Right atrium auricular region (tissue), 2 donors: ENCODE results near the gene SYF2. TPM values are rescaled to one million over a fixed set of nuclear protein-coding genes. Genes with fewer than 3 reads are reported as not detected.
A peak's percentile ranks its signal among the peaks of the same experiment; 100 is the strongest.

Experiments
- DNase-seq: peaks from one replicate; pipeline ENCODE4 v3.0.0-alpha.2; 2019; ENCODE audit warnings: low spot score
- H3K27ac ChIP-seq, 2 donors: fragments of 200-600 bp; sonication (generic); 1 replicate in 1 of 2; 2 replicates in 1 of 2; pipeline ENCODE4 v1.5.1; 2016 to 2019
- H3K27me3 ChIP-seq, 2 donors: fragments of 200-600 bp; sonication (generic); one replicate each; pipeline versions ENCODE4 v1.5.1 to v1.6.0; 2017 to 2019
- H3K36me3 ChIP-seq: fragments of 200-600 bp; sonication (generic); one replicate; pipeline ENCODE4 v1.5.1; 2016
- H3K4me1 ChIP-seq, 2 donors: fragments of 200-600 bp; sonication (generic); one replicate each; pipeline versions ENCODE4 v1.5.1 to v1.6.0; 2017 to 2019
- H3K4me3 ChIP-seq, 2 donors: fragments of 200-600 bp; sonication (generic); 1 replicate in 1 of 2; 2 replicates in 1 of 2; pipeline ENCODE4 v1.5.1; 2017 to 2019; ENCODE audit warnings: mild to moderate bottlenecking in 1 of 2, moderate library complexity in 1 of 2
- H3K9me3 ChIP-seq, 2 donors: fragments of 200-600 bp; sonication (generic); one replicate each; pipeline ENCODE4 v1.5.1; 2019
- total RNA-seq, 2 donors: library from RNA; depleted of rRNA; stranded (reverse); fragments of >200 nt; gene quantifications; one replicate each; pipeline ENCODE4 v1.1.0, GENCODE V29; 2016
- TF ChIP-seq, protein P1 (sequence below), 2 donors: fragments of 200-600 bp; sonication (generic); IDR thresholded peaks; one replicate each; pipeline ENCODE4 v1.5.1; 2019; ENCODE audit warnings: antibody characterized with exemption in 2 of 2

The SYF2 gene
- total RNA-seq, 2 donors from 2014 or later: 34.3 to 37.2 TPM

DNA sequence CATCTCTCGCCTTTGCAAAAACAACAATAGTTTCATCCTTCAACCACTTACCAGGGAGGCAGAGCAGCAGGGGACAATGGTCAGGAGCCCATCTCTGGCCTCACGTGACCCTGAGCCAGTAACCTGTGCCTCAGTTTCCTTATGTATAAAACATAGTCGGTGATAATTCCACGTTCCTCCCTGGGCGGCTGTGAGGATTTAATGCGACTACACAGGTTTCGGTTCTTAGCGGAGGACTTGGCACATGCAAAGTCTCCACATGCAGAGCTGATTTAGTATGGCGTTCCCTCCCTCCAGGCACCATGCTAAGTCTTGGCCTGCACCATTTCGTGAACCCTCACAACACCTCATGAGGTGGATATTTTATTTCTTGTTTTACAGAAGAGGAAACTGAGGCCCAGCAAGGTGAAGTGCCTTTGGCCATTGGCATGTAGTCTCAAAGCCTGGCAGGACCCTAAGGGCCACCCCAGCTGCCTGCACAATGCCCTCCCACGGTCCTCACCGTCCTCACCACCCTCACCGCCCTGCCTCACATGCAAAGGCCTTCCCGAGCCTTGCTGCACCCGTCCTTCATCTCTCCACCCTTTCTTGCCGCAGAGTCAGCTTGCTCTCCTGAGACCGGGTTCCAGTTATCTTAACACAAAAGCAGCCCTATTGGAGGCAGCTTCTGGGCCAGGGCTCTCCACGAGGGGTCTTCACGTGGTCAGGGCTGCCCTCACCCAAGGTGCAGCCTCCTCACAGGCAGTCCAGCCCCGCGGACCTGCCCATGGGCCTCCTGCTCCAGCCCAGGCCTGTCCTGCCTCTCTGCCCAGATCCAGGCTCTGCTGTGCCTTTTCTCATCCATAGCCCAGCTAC, 48.9 kb downstream of the SYF2 start:
- Histone ChIP-seq H3K9me3 (no peaks in the 10 kb centered on the region), H3K27me3 (no peaks in the 10 kb centered on the region), H3K4me3 (no peak overlapping the region), H3K27ac (no peak overlapping the region), H3K4me1 (no peaks in the 10 kb centered on the region), H3K36me3 (no peaks in the 10 kb centered on the region)
- TF ChIP-seq, protein P1, sequence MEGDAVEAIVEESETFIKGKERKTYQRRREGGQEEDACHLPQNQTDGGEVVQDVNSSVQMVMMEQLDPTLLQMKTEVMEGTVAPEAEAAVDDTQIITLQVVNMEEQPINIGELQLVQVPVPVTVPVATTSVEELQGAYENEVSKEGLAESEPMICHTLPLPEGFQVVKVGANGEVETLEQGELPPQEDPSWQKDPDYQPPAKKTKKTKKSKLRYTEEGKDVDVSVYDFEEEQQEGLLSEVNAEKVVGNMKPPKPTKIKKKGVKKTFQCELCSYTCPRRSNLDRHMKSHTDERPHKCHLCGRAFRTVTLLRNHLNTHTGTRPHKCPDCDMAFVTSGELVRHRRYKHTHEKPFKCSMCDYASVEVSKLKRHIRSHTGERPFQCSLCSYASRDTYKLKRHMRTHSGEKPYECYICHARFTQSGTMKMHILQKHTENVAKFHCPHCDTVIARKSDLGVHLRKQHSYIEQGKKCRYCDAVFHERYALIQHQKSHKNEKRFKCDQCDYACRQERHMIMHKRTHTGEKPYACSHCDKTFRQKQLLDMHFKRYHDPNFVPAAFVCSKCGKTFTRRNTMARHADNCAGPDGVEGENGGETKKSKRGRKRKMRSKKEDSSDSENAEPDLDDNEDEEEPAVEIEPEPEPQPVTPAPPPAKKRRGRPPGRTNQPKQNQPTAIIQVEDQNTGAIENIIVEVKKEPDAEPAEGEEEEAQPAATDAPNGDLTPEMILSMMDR (IDR thresholded peaks at IDR 0.05): no peak
- DNase-seq: no peak

DNA sequence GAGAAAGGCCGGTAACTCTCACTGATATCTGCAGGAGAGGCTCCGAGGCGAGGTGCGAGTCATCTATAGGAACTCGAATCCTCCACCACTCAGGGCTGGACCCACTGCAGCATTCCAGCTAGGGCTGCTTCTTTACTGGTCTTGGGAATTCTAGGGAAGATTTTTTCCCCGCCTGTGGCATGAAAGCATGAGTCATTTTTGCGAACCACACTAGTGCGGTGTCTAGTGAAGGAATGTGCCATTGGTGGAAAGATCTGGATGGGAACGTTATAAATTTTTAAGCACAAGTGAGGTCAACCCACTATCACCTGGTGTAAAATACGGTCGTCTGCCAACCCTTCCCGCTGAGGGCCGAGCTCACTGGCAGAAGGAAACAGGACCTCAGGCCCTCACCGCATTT, 49.7 kb downstream of the SYF2 start:
- Histone ChIP-seq H3K27me3 (no peaks in the 10 kb centered on the region), H3K9me3 (no peaks in the 10 kb centered on the region), H3K27ac (no peak overlapping the region), H3K4me1 (no peaks in the 10 kb centered on the region), H3K4me3 (no peak overlapping the region), H3K36me3 (no peaks in the 10 kb centered on the region)
- TF ChIP-seq, protein P1 (IDR thresholded peaks at IDR 0.05): no peak
- no peak for DNase-seq

DNA sequence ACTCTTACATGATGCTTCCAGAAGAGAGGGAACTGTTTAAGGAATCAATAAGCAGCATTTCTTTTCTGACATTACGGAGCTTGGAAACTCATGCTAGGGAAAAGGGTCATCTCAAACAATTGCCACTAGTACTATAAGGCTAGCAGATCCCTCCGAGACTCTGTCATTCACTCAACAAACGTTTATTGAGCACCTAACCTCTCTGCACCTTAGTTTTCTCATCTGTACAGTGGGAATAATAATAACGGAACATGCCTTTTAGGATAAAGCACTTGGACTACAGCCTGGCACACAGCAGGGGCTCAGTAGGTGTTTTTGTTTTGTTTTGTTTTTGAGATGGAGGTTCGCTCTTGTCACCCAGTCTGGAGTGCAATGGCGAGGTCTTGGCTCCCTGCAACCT, 51.3 kb downstream of the SYF2 start:
- no peak for DNase-seq
- no peak overlapping the region for H3K27ac ChIP-seq
- no peak overlapping the region for H3K4me3 ChIP-seq
- TF ChIP-seq, protein P1 (IDR thresholded peaks at IDR 0.05): no peak
- H3K4me1 ChIP-seq: no peaks in the 10 kb centered on the region
- no peaks in the 10 kb centered on the region for H3K27me3 ChIP-seq
- H3K36me3 ChIP-seq: no peaks in the 10 kb centered on the region
- H3K9me3 ChIP-seq: no peaks in the 10 kb centered on the region

DNA sequence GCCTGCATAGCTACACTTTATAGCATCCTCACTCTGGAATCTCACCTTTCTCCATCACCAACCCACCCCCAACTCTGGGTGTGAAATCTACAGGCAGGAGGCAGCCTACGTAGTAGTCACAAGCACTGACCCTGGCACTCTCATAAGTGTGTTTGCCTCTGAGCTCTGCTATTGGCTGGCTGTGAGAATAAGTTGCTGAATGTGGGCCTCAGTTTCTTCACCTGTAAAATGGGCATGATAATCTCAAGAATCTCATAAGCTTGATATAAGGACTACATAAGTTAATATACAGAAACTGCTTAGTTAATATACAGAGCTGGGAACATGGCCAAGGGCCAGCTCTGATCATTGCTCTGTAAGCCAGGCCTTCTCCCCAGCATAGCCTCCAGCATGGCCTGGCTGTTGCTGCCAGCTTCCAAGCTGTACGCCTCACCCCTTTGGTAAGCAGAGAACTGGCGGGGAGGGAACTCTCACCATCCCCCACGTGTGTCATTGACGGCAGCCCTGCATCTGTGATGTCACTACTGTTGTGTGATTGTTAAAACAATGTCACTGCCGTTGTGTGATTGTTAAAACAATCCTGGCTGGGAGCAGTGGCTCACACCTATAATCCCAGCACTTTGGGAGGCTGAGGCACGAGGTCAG, 53.3 kb downstream of the SYF2 start:
- Histone ChIP-seq H3K27me3 (no peaks in the 10 kb centered on the region), H3K27ac (no peak overlapping the region), H3K36me3 (no peaks in the 10 kb centered on the region), H3K9me3 (no peaks in the 10 kb centered on the region), H3K4me1 (no peaks in the 10 kb centered on the region), H3K4me3 (no peak overlapping the region)
- TF ChIP-seq, protein P1 (IDR thresholded peaks at IDR 0.05): no peak
- DNase-seq: peak; percentile 21

DNA sequence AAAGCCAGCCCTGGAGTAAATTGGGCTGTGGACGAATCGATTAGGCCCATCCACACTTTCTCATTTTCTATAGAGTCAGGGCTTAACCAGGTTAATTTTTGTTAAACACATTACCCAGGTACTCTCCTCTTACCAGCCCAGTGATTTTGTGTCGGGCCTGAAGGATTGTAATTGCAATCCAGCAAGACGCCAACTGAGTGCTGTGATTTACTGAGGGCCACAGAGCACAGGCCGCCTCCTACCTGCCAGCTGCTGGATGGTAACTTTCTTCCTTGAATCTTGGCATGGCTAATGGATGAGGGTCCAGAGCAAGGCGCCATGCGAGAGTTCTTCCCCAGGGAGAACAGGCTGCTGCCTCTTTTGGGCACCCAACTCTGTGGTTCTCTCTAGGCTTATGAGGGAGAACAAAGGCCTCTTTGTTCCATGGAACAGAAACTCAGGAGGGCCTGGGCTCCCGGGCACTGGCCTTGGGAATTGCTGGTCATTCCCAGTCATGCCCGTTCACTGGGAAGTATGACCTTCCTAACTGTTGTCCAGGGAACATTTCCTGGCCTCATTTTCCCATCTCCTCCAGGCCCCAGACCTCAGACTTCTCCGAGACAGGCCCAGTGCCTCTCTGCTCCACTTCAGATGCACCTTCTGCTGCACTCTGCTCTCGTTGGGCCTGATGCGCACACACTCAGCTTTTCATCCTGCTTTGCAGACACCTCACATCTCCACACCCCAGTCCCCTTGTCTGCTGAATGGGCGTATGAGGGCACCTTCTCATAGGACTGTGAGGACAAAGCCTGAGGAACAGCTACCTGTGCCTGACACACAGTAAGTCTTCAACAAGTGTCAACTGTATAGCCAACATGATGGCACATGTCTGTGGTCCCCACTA, 57.3 kb downstream of the SYF2 start:
- no peaks in the 10 kb centered on the region for H3K36me3 ChIP-seq
- H3K27ac ChIP-seq: no peak overlapping the region
- H3K9me3 ChIP-seq: no peaks in the 10 kb centered on the region
- H3K4me3 ChIP-seq: no peak overlapping the region
- TF ChIP-seq, protein P1 (IDR thresholded peaks at IDR 0.05): no peak
- peak; percentile 36 for DNase-seq
- H3K27me3 ChIP-seq: no peaks in the 10 kb centered on the region
- no peaks in the 10 kb centered on the region for H3K4me1 ChIP-seq
